ENCODE data around the gene ZNF837. TPM values are rescaled to one million over a fixed set of nuclear protein-coding genes. Genes with fewer than 3 reads are reported as not detected.

Gene ZNF837
- total RNA-seq = 1 to 10 TPM; 2.0 to 2.5 TPM

GRCh38 chr19:58380662-58381459 lies at the start of gene ZNF837:
TSS of gene ZNF837 (minus strand) at chr19:58381030. CDS start at chr19:58369332, 11,698 bp downstream.
- POLR2A ChIA-PET = interaction anchor here (0.7 to 0.8 kb wide), 2 partner anchors 163 to 192 kb away, joined by 3 read pairs; partner anchors contain the start of genes MZF1 and TRIM28

DNA sequence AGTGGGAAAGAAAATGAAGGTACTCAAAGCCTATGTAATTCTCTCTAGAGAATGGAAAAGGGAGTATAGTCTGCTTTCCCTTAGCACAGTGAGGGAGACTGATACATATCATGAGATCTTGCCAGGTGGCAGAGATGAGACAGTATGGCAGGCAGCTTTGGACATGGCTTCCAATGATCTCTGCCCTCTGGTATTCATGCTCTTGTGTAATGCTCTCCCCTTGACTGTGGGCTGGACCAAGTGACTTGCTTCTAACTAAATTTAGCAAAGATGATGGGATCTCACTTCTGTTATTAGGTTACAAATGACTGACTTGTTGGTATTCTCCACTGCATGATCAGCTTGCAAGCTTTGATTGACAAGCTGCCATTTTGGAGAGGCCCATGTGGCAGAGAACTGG lies 48.9 kb upstream of the ZNF837 start:
- H3K27ac Mint-ChIP-seq = no peak overlapping the region
- ChIA-PET POLR2A (no interaction called here), CTCF (no interaction called here)
- H3K4me1 Mint-ChIP-seq = no peaks in the 10 kb centered on the region
- peaks cover 51% of the 10 kb centered on the region for H3K36me3 Mint-ChIP-seq (ENCODE audit: low read depth)
- no peaks in the 10 kb centered on the region for H3K27me3 Mint-ChIP-seq
- DNase-seq = no peak
- intact Hi-C loops (cut with DNase I, micrococcal nuclease) = no loop called here
- no peak for ATAC-seq
- no peak overlapping the region for H3K4me3 Mint-ChIP-seq
- peaks cover 52% of the 10 kb centered on the region for H3K9me3 Mint-ChIP-seq (ENCODE audit: low read depth)

More at GRCh38 chr19:58380662-58381459, at the start of gene ZNF837:
- no peaks in the 10 kb centered on the region for H3K9me3 Mint-ChIP-seq (ENCODE audit: low read depth)
- intact Hi-C loops (cut with DNase I, micrococcal nuclease) = loop anchor here (1.0 to 2.0 kb wide), 21 partner anchors 19 to 198 kb away; partner anchors contain the start of genes ZNF132 (in 2 of the 2), ZNF497 (in 2 of the 2), ERVK3-1 (in 1 of the 2) and MZF1 (in 1 of the 2)
- CTCF ChIA-PET = interaction anchor here (0.7 kb wide), 1 partner anchor 130 kb away, joined by 3 read pairs; no protein-coding TSS in a partner anchor
- H3K4me3 Mint-ChIP-seq = peak within 1 kb of the TSS; percentile 91
- H3K36me3 Mint-ChIP-seq (ENCODE audit: low read depth) = no peaks in the 10 kb centered on the region
- H3K27me3 Mint-ChIP-seq = no peaks in the 10 kb centered on the region
- ATAC-seq (peak; percentile 89), DNase-seq (peak; percentile 99)
- H3K4me1 Mint-ChIP-seq = peaks cover 19% of the 10 kb centered on the region
- H3K27ac Mint-ChIP-seq = peak within 1 kb of the TSS; percentile 94

GRCh38 chr19:58428617-58429016 lies 47.8 kb upstream of the ZNF837 start:
- Mint-ChIP-seq H3K4me1 (no peaks in the 10 kb centered on the region), H3K36me3 (ENCODE audit: low read depth) (peaks cover 40% of the 10 kb centered on the region), H3K27ac (no peak overlapping the region), H3K4me3 (no peak overlapping the region), H3K9me3 (ENCODE audit: low read depth) (peaks cover 45% of the 10 kb centered on the region), H3K27me3 (no peaks in the 10 kb centered on the region)
- intact Hi-C loops (cut with DNase I, micrococcal nuclease) = no loop called here
- ChIA-PET POLR2A (no interaction called here), CTCF (no interaction called here)
- ATAC-seq = no peak
- no peak for DNase-seq

- POLR2A ChIA-PET = no interaction called here
Measured at GRCh38 chr19:58417071-58417470, 36.2 kb upstream of the ZNF837 start.

DNA sequence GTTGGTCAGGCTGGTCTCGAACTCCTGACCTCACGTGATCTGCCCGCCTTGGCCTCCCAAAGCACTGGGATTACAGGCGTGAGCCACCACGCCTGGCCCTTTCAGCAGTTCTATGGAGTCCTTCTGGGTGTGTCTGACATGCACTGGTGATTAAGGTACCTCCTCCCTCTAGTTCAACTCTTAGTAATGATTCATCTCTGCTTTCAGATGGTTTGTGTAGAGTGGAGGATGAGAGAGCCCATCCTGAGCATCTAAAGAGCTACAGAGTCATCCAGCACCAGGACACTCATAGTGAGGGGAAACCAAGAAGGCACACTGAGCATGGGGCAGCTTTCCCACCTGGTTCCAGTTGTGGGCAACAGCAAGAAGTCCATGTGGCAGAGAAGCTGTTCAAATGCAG lies 35.8 kb upstream of the ZNF837 start:
- H3K9me3 Mint-ChIP-seq (ENCODE audit: low read depth) = no peaks in the 10 kb centered on the region
- peaks cover 53% of the 10 kb centered on the region for H3K36me3 Mint-ChIP-seq (ENCODE audit: low read depth)
- intact Hi-C loops (cut with DNase I, micrococcal nuclease) = no loop called here
- H3K27ac Mint-ChIP-seq = no peak overlapping the region
- no peak for ATAC-seq
- no peak for DNase-seq
- H3K4me1 Mint-ChIP-seq = no peaks in the 10 kb centered on the region
- no peak overlapping the region for H3K4me3 Mint-ChIP-seq
- ChIA-PET POLR2A (no interaction called here), CTCF (interaction anchor here (0.5 kb wide), 1 partner anchor 245 kb away, joined by 3 read pairs; no protein-coding TSS in a partner anchor)
- H3K27me3 Mint-ChIP-seq = no peaks in the 10 kb centered on the region

More at GRCh38 chr19:58417071-58417470, 36.2 kb upstream of the ZNF837 start:
- Mint-ChIP-seq H3K4me3 (no peak overlapping the region), H3K9me3 (ENCODE audit: low read depth) (no peaks in the 10 kb centered on the region), H3K27me3 (no peaks in the 10 kb centered on the region), H3K27ac (no peak overlapping the region), H3K4me1 (no peaks in the 10 kb centered on the region), H3K36me3 (ENCODE audit: low read depth) (peaks cover 54% of the 10 kb centered on the region)
- intact Hi-C loops (cut with DNase I, micrococcal nuclease) = no loop called here
- ATAC-seq = no peak
- CTCF ChIA-PET = no interaction called here
- DNase-seq = no peak

- ChIA-PET CTCF (interaction anchor here (0.6 to 1.0 kb wide), 3 partner anchors 47 to 144 kb away, joined by 3 to 4 read pairs (median 3); partner anchors contain the start of gene ZNF497), POLR2A (interaction anchor here (0.7 to 1.0 kb wide), 4 partner anchors 27 to 111 kb away, joined by 4 to 5 read pairs (median 4); partner anchors contain the start of gene ZBTB45)
- peak; percentile 63 for DNase-seq
- peak overlapping the region; percentile 58 for H3K27ac Mint-ChIP-seq
- H3K9me3 Mint-ChIP-seq (ENCODE audit: low read depth) = no peaks in the 10 kb centered on the region
- H3K27me3 Mint-ChIP-seq = no peaks in the 10 kb centered on the region
- intact Hi-C loops (cut with DNase I, micrococcal nuclease) = loop anchor here in 1 of 2 experiments (2.0 to 10.0 kb wide), 4 partner anchors 22 to 777 kb away; partner anchors contain the start of genes RPS5, ZNF211, ZNF274 and ZNF324
- H3K4me1 Mint-ChIP-seq = peaks cover 26% of the 10 kb centered on the region
- peaks cover 14% of the 10 kb centered on the region for H3K36me3 Mint-ChIP-seq (ENCODE audit: low read depth)
- H3K4me3 Mint-ChIP-seq = peak overlapping the region; percentile 84
- ATAC-seq = peak; percentile 18
Measured at GRCh38 chr19:58409010-58409790, 28.4 kb upstream of the ZNF837 start.

DNA sequence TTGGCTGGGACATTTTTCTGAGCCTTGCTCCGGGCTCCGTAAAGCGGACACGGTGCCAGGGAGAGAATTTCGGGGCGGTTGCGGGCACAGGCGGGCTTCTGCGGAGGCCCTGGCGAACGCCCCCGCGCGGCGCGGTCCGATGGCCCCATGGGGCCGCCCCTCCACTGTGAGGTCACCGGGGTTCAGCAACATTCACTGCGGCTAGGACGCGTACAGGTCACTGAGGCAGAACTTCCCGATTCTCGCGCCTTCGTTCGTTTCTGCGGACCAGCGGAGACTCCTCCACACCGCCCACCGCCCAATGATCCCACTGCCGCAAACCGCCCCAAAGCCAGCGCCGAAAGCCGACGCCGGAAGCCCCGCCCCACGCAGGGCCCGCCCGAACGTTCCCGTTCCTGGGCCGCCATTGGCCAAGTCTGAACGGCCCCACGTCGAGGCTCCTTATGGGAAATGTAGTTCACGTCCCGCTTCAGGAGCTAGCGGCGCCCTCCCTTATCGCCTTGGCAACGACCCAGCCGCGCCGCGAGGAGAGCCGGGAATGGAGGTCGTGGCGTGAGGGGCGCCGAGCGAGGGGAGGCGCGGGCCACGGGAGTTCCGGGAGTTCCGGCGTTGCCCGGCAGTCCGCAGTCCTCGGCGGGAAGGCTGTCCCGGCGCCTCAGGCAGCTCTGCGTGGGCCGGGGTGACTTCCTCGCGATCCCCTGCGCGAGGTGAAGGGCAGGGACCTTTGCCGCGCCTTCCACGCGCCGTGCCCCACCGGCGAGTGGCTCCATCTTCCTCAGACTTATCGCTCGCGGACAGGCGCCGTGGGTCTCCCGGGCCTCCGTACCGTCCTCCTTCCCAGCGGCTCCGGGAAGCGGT lies 27.6 kb upstream of the ZNF837 start, which contains the start of gene ZNF584:
ZNF584 (plus strand) TSS at position 498 of the 858 bp plus-strand sequence. CDS start 499 bp downstream, outside the sequence.
- Mint-ChIP-seq H3K27ac (peak within 1 kb of the TSS; percentile 92), H3K27me3 (no peaks in the 10 kb centered on the region), H3K4me1 (peaks cover 29% of the 10 kb centered on the region), H3K36me3 (ENCODE audit: low read depth) (peaks cover 14% of the 10 kb centered on the region), H3K9me3 (ENCODE audit: low read depth) (no peaks in the 10 kb centered on the region), H3K4me3 (peak within 1 kb of the TSS; percentile 84)
- intact Hi-C loops (cut with DNase I, micrococcal nuclease) = loop anchor here (1.0 to 10.0 kb wide), 19 partner anchors 21 to 776 kb away; partner anchors contain the start of genes RPS5 (in 2 of the 2), ZNF132 (in 2 of the 2), ZNF8 (in 2 of the 2) and ERVK3-1 (in 1 of the 2)
- ATAC-seq (peak; percentile 97), DNase-seq (peak; percentile 97)
- ChIA-PET CTCF (interaction anchor here (0.6 to 1.0 kb wide), 4 partner anchors 16 to 144 kb away, joined by 3 to 4 read pairs (median 3); partner anchors contain the start of gene ZNF497), POLR2A (interaction anchor here (0.7 to 1.0 kb wide), 4 partner anchors 26 to 111 kb away, joined by 4 to 5 read pairs (median 4); partner anchors contain the start of gene ZBTB45)

- Mint-ChIP-seq H3K27me3 (no peaks in the 10 kb centered on the region), H3K36me3 (ENCODE audit: low read depth) (peaks cover 11% of the 10 kb centered on the region), H3K9me3 (ENCODE audit: low read depth) (no peaks in the 10 kb centered on the region), H3K4me1 (peaks cover 29% of the 10 kb centered on the region), H3K4me3 (peak overlapping the region; percentile 84), H3K27ac (peak overlapping the region; percentile 92)
- DNase-seq = peak; percentile 43
- ATAC-seq = peak; percentile 9
- intact Hi-C loops (cut with DNase I, micrococcal nuclease) = loop anchor here (1.0 to 10.0 kb wide), 19 partner anchors 20 to 775 kb away; partner anchors contain the start of genes RPS5 (in 2 of the 2), ZNF132 (in 2 of the 2), ZNF8 (in 2 of the 2) and ERVK3-1 (in 1 of the 2)
- POLR2A ChIA-PET = interaction anchor here (0.7 to 1.0 kb wide), 2 partner anchors 45 to 112 kb away, joined by 3 to 4 read pairs; partner anchors contain the start of gene ZBTB45
- CTCF ChIA-PET = interaction anchor here (1.0 kb wide), 1 partner anchor 45 kb away, joined by 4 read pairs; the partner anchor contains the start of gene ZNF497
Measured at GRCh38 chr19:58407658-58408151, 26.9 kb upstream of the ZNF837 start.

DNA sequence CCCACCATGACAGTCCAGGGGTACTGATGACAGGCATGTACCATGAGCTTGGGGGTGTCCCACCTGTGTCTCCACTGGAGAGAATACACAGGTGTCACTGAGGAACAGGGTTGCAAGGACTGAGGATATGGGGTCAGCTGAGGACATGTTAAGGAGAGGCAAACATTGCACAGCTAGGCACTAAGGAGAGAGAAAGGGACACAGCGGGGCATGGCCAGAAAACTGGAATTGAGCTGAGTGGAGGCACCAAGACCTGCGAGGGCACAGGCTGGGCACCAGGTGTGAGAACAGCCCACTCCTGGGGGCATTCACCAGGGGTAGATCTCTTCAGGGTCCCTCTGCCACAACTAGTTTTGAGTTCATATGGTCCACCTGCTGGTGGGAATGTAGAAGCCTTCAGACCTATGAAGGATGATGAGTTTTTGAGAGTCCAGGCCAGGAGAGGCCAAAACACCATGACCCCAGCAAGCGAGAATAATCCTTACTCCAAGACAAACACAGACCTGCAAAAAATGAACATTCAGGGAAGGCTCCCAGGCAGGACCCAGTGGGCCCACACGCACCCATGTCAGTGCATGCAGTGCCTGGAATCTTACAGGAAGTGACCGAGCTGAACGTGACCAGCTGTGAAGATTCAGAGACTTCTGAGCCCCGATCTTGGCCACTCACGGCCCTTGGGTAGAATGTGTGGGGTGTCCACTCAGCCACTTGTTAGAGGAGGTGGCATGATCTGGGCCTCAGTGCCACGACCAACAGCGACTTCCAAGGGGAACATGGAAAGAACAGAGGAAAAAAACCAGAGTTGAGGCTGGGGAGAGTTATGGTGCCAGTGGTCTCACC lies 26.2 kb upstream of the ZNF837 start:
- CTCF ChIA-PET = no interaction called here
- peaks cover 7% of the 10 kb centered on the region for H3K36me3 Mint-ChIP-seq (ENCODE audit: low read depth)
- no peaks in the 10 kb centered on the region for H3K9me3 Mint-ChIP-seq (ENCODE audit: low read depth)
- peak overlapping the region; percentile 84 for H3K4me3 Mint-ChIP-seq
- POLR2A ChIA-PET = interaction anchor here (0.7 kb wide), 1 partner anchor 44 kb away, joined by 3 read pairs; no protein-coding TSS in a partner anchor
- DNase-seq = no peak
- H3K27me3 Mint-ChIP-seq = no peaks in the 10 kb centered on the region
- peak overlapping the region; percentile 92 for H3K27ac Mint-ChIP-seq
- ATAC-seq = no peak
- peaks cover 29% of the 10 kb centered on the region for H3K4me1 Mint-ChIP-seq
- intact Hi-C loops (cut with DNase I, micrococcal nuclease) = loop anchor here in 1 of 2 experiments (5.0 to 10.0 kb wide), 2 partner anchors 222 to 775 kb away; partner anchors contain the start of genes ZNF211 and ZNF274

Measured in activated CD4-positive, alpha-beta T cell treated with anti-CD3 and anti-CD28 coated beads for 36 hours (primary cell).